GM12873 (cell line): ENCODE results near the gene VHLL.

Source experiments
- TF ChIP-seq, protein P1 (sequence below): IDR thresholded peaks from 2 replicates; pipeline ENCODE4 v1.5.1; 2012; ENCODE audit warnings: low read depth, mild to moderate bottlenecking, moderate library complexity, low read length, control low read depth; ENCODE audit not compliant: insufficient read depth; ENCODE audit errors: missing control alignments

The VHLL gene

DNA sequence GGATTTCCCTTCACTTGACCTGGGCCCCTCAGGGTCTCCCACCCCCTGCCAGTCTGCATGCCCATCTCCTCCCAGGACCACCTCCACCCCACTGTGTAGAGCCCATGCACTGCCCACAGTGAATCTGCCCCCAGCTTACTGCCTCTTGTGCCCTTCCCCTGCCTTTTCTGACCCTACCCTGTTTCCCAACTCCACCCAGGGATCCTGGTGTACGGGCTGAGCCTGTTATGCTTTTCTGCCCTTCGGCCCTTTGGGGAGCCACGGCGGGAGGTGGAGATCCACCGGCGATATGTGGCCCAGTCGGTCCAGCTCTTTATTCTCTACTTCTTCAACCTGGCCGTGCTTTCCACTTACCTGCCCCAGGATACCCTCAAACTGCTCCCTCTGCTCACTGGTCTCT is 13.0 kb downstream of the VHLL start:
- TF ChIP-seq, protein P1, sequence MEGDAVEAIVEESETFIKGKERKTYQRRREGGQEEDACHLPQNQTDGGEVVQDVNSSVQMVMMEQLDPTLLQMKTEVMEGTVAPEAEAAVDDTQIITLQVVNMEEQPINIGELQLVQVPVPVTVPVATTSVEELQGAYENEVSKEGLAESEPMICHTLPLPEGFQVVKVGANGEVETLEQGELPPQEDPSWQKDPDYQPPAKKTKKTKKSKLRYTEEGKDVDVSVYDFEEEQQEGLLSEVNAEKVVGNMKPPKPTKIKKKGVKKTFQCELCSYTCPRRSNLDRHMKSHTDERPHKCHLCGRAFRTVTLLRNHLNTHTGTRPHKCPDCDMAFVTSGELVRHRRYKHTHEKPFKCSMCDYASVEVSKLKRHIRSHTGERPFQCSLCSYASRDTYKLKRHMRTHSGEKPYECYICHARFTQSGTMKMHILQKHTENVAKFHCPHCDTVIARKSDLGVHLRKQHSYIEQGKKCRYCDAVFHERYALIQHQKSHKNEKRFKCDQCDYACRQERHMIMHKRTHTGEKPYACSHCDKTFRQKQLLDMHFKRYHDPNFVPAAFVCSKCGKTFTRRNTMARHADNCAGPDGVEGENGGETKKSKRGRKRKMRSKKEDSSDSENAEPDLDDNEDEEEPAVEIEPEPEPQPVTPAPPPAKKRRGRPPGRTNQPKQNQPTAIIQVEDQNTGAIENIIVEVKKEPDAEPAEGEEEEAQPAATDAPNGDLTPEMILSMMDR = no peak

- TF ChIP-seq, protein P1 = no peak
Observed at GRCh38 chr1:156285437-156285836, 13.7 kb downstream of the VHLL start.

- TF ChIP-seq, protein P1 = no peak
Observed at GRCh38 chr1:156284757-156285156, 14.3 kb downstream of the VHLL start.

- TF ChIP-seq, protein P1 = no peak
Observed at GRCh38 chr1:156284112-156284511, 15.0 kb downstream of the VHLL start, which contains the start of gene TMEM79. Gene TMEM79 (plus strand): TSS chr1:156284325. CDS start chr1:156285227, 902 bp downstream.

GRCh38 chr1:156283521-156283920 is 15.6 kb downstream of the VHLL start:
- TF ChIP-seq, protein P1 = no peak

- TF ChIP-seq, protein P1 = no peak
Observed at GRCh38 chr1:156282479-156283222, 16.5 kb downstream of the VHLL start, which contains the start of gene SMG5. Gene SMG5 (minus strand): TSS chr1:156282825. CDS start chr1:156282680, 145 bp downstream.

DNA sequence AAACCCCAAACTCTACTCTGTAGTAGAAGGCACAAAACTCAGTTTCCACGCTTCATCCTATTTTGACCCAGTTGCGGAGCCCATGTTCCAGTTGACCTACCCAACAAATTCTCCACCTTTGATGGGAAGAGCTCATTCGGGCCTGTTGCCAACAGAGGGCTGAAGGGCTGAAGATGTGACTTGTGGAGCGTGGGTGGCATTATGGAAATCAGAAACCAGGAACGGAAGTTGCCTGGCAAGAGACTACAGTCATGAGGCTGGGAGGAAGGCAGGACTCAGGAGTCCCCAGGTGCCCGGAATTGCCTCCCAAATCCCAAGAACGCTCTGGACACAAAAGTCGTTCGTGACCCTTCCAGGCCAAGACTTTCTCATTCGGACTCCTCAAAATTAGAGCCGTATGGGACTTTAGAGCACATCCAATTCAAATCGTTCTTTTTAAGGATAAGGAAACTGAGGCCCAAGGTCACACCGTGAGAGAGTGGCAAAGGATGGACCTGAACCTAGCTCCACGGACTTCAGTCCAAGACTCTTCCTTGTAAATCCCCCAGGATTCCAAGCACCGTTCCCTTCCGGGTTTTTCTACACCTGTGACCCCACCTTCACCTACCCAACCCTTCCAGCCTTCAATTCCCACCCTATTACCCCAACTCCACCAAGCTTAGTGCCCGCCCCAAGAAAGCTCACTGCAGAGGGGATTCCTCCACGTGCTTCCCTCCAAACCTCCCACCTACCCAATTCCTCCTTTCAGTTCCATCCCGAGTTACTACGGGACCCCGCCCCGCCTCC is 17.2 kb downstream of the VHLL start:
- TF ChIP-seq, protein P1 = no peak
